ENCODE results near the gene FUT9.

FUT9 gene

DNA sequence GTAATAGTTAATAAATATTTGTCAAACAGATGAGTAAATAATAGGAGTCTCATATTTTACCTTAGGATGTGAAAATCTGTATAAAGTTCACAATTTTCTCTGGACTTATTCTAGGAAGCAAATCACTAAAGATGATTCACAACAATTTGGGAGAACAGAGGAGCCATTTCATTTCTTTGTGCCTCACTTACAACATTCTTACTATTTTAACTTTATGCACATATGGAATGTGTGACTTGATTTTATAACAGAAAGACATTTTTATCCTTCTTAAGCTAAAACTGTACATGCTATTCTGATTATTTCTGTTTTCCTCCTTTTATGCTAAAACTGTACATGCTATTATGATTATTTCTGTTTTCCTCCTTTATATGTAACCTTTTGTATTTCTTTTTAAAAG, 83.3 kb downstream of the FUT9 start:
- no peak overlapping the region for H3K4me3 ChIP-seq (ENCODE audit: low read depth, low read length)
- H3K9me3 ChIP-seq: no peaks in the 10 kb centered on the region
- H3K4me1 ChIP-seq: no peaks in the 10 kb centered on the region
- no peaks in the 10 kb centered on the region for H3K27me3 ChIP-seq
- DNase-seq: no peak
- no peaks in the 10 kb centered on the region for H3K36me3 ChIP-seq
- TF ChIP-seq CTCF (IDR thresholded peaks at IDR 0.05; ENCODE audit: low read depth, low read length): no peak

- TF ChIP-seq CTCF (IDR thresholded peaks at IDR 0.05; ENCODE audit: low read depth, low read length): no peak
- H3K4me1 ChIP-seq: no peaks in the 10 kb centered on the region
- H3K4me3 ChIP-seq (ENCODE audit: low read depth, low read length): no peak overlapping the region
- no peaks in the 10 kb centered on the region for H3K36me3 ChIP-seq
- H3K27me3 ChIP-seq: no peaks in the 10 kb centered on the region
- DNase-seq: no peak
- H3K9me3 ChIP-seq: no peaks in the 10 kb centered on the region
These were observed 85.8 kb downstream of the FUT9 start for GRCh38 chr6:96101564-96101963.

DNA sequence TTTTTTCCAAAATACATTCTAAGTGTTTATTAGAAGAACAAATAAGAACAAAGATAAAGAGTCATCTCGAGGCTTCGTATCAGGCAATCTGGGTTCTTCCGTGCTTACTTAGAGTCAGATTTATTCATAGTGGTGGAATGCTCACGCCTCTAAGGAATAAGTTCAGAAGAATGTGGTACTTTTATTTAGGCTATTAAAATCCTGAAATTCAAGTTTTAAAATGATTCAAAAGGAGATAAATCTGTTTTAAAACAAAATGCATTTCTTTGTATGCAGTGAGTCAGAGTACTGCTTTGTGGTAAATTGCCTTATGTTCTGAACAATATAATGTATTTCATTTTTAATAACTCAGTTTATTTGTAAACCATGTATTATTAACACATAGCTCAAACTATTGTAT, 89.1 kb downstream of the FUT9 start:
- Histone ChIP-seq H3K27me3 (no peaks in the 10 kb centered on the region), H3K4me1 (no peaks in the 10 kb centered on the region), H3K9me3 (no peaks in the 10 kb centered on the region), H3K36me3 (no peaks in the 10 kb centered on the region), H3K4me3 (ENCODE audit: low read depth, low read length) (no peak overlapping the region)
- no peak for DNase-seq
- TF ChIP-seq CTCF (IDR thresholded peaks at IDR 0.05; ENCODE audit: low read depth, low read length): no peak

- no peak overlapping the region for H3K4me3 ChIP-seq (ENCODE audit: low read depth, low read length)
- H3K36me3 ChIP-seq: no peaks in the 10 kb centered on the region
- TF ChIP-seq CTCF (IDR thresholded peaks at IDR 0.05; ENCODE audit: low read depth, low read length): no peak
- no peaks in the 10 kb centered on the region for H3K27me3 ChIP-seq
- H3K9me3 ChIP-seq: no peaks in the 10 kb centered on the region
- no peaks in the 10 kb centered on the region for H3K4me1 ChIP-seq
- no peak for DNase-seq
These were observed 95.1 kb downstream of the FUT9 start for GRCh38 chr6:96110878-96111277.

DNA sequence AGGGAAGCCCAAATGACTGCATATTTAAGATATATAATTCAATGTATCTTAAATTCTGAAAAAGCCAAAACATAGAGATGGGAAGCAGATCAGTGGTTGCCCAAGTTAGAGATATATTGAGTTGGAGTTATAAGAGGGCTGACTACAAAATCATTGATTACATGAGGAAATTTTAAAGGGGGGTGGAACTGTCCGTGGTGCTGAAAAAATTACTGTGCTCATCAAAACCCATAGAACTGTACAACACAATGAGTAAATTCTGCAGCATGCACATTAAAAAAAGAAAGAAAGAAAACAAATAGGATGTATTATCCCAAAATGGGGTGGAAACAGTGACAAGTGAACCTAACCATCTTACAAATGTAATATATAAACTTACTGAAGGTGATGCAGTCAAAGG, 100.9 kb downstream of the FUT9 start:
- no peak for DNase-seq
- no peaks in the 10 kb centered on the region for H3K4me1 ChIP-seq
- no peaks in the 10 kb centered on the region for H3K27me3 ChIP-seq
- H3K9me3 ChIP-seq: no peaks in the 10 kb centered on the region
- no peak for TF ChIP-seq CTCF (IDR thresholded peaks at IDR 0.05; ENCODE audit: low read depth, low read length)
- H3K4me3 ChIP-seq (ENCODE audit: low read depth, low read length): no peak overlapping the region
- H3K36me3 ChIP-seq: no peaks in the 10 kb centered on the region

DNA sequence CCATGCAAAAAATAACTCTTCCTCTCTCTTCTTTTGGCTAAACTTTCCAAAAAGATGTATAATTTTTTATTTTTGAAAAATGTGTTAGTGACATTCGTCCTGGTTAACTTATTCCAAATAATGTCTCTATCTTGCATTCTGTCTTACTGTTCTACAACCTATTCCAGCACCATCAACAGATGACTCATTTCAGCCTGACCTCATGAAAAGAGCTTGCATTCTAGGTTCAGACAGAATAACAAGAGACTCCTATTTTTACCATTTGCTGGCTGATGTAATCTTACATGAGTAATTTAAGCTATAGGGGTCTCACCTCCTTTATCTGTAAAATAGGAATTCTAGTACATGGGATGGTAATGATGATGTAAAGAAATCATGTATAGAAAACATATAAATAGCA, 109.0 kb downstream of the FUT9 start:
- H3K36me3 ChIP-seq: no peaks in the 10 kb centered on the region
- no peaks in the 10 kb centered on the region for H3K4me1 ChIP-seq
- no peak for DNase-seq
- TF ChIP-seq CTCF (IDR thresholded peaks at IDR 0.05; ENCODE audit: low read depth, low read length): no peak
- no peaks in the 10 kb centered on the region for H3K27me3 ChIP-seq
- no peak overlapping the region for H3K4me3 ChIP-seq (ENCODE audit: low read depth, low read length)
- H3K9me3 ChIP-seq: no peaks in the 10 kb centered on the region
